HG02938 (cell line): ENCODE measurements around the gene LRP1B.

Experiments
- ATAC-seq: cut with Tn5 transposase; IDR thresholded peaks from one replicate; pipeline ENCODE4 v1.9.1; 2021; ENCODE audit warnings: mild to moderate bottlenecking, moderate library complexity; ENCODE audit not compliant: unreplicated experiment

Gene LRP1B

GRCh38 chr2:142042536-142043199 lies 88.1 kb downstream of the LRP1B start:
- no peak for ATAC-seq

- ATAC-seq, result no peak
These were observed 88.8 kb downstream of the LRP1B start for GRCh38 chr2:142041996-142042395.

- no peak for ATAC-seq
These were observed 89.7 kb downstream of the LRP1B start for GRCh38 chr2:142041105-142041504.

- no peak for ATAC-seq
These were observed 90.3 kb downstream of the LRP1B start for GRCh38 chr2:142040556-142040955.

- ATAC-seq, result no peak
These were observed 92.0 kb downstream of the LRP1B start for GRCh38 chr2:142038826-142039225.

- no peak for ATAC-seq
These were observed 93.1 kb downstream of the LRP1B start for GRCh38 chr2:142037744-142038143.

GRCh38 chr2:142037066-142037465 lies 93.8 kb downstream of the LRP1B start:
- ATAC-seq, result no peak

GRCh38 chr2:142033393-142033792 lies 97.4 kb downstream of the LRP1B start:
- ATAC-seq, result no peak

GRCh38 chr2:142031656-142032055 lies 99.2 kb downstream of the LRP1B start:
- ATAC-seq, result no peak

GRCh38 chr2:142030735-142031134 lies 100.1 kb downstream of the LRP1B start:
- ATAC-seq, result no peak

GRCh38 chr2:142029974-142030373 lies 100.8 kb downstream of the LRP1B start:
- no peak for ATAC-seq

- ATAC-seq, result no peak
These were observed 105.4 kb downstream of the LRP1B start for GRCh38 chr2:142025394-142025793.

GRCh38 chr2:142020368-142020767 lies 110.4 kb downstream of the LRP1B start:
- no peak for ATAC-seq

- ATAC-seq, result no peak
These were observed 116.3 kb downstream of the LRP1B start for GRCh38 chr2:142014536-142014935.

- ATAC-seq, result no peak
These were observed 118.0 kb downstream of the LRP1B start for GRCh38 chr2:142012797-142013196.

- ATAC-seq, result no peak
These were observed 120.1 kb downstream of the LRP1B start for GRCh38 chr2:142010477-142011270.

GRCh38 chr2:142008135-142008744 lies 122.6 kb downstream of the LRP1B start:
- no peak for ATAC-seq

GRCh38 chr2:141994066-141994465 lies 136.8 kb downstream of the LRP1B start:
- ATAC-seq, result no peak

- no peak for ATAC-seq
These were observed 138.1 kb downstream of the LRP1B start for GRCh38 chr2:141992695-141993094.

GRCh38 chr2:141968433-141968832 lies 162.4 kb downstream of the LRP1B start:
- ATAC-seq, result no peak

- ATAC-seq, result no peak
These were observed 162.8 kb downstream of the LRP1B start for GRCh38 chr2:141967980-141968379.

- no peak for ATAC-seq
These were observed 163.3 kb downstream of the LRP1B start for GRCh38 chr2:141967503-141967902.
